ENCODE data around the gene CDPF1. TPM values are rescaled to one million over a fixed set of nuclear protein-coding genes. Genes with fewer than 3 reads are reported as not detected.

The CDPF1 gene
- total RNA-seq, 1 experiment from 2014 or later, result 14.1 TPM

DNA sequence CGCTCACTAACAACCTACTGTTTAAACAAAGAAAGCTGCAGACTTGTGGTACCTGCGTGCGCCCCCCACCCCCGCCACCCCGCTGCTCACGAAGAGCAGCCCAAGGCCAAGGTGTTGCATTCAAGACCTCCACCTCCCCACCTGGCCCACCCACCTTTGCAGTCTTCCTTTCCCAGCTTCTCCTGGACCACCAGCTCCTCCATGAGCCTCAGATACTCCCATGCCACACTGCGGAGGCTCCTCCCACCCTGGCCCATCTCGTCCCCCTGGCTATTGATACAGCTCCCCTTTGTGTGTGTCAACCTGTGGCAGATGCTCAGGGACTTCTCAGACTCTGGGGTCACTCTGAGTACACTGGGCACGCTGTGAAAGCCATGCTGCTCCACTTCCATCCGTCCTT lies 3.9 kb downstream of the CDPF1 start:
- peaks cover 14% of the 10 kb centered on the region for H3K79me2 ChIP-seq (ENCODE audit: low read length)
- no peak for ATAC-seq
- H3K4me3 ChIP-seq (ENCODE audit: low read length), result no peak overlapping the region
- H4K20me1 ChIP-seq (ENCODE audit: low read length), result no peaks in the 10 kb centered on the region
- CTCF ChIA-PET, result no interaction called here
- H3K27ac ChIP-seq (ENCODE audit: low read length), result no peak overlapping the region
- no peaks in the 10 kb centered on the region for H3K27me3 ChIP-seq (ENCODE audit: low read length)
- no peak overlapping the region for H3K4me2 ChIP-seq (ENCODE audit: low read length)
- H3K9me2 ChIP-seq (replicated peaks; ENCODE audit: low read length), result no peaks in the 10 kb centered on the region
- no peaks in the 10 kb centered on the region for H3K9me3 ChIP-seq (ENCODE audit: low read length)
- H3F3A ChIP-seq (ENCODE audit: low read length, unreplicated experiment), result no peaks in the 10 kb centered on the region
- DNase-seq, result no peak
- POLR2A ChIA-PET (ENCODE audit: unreplicated experiment), result interaction anchor here (0.5 kb wide), 1 partner anchor 68 kb away, joined by 4 read pairs; no protein-coding TSS in a partner anchor
- peaks cover 7% of the 10 kb centered on the region for H3K4me1 ChIP-seq (ENCODE audit: insufficient read depth, low read length)
- intact Hi-C loops (cut with micrococcal nuclease), result no loop called here
- BruUV-seq (replicated peaks), result no TSS peak
- H3K9ac ChIP-seq (ENCODE audit: low read length), result no peak overlapping the region
- no peak overlapping the region for H2AFZ ChIP-seq (ENCODE audit: low read length)
- no peaks in the 10 kb centered on the region for H3K36me3 ChIP-seq (ENCODE audit: low read depth, low read length)
- no peak for TF ChIP-seq EZH2 (IDR thresholded peaks at IDR 0.05; ENCODE audit: low read length, unreplicated experiment)
- no peak for TF ChIP-seq CTCF (conservative IDR thresholded peaks at IDR 0.05; ENCODE audit: low read depth, low read length)
- no peak for TF ChIP-seq EZH2phosphoT487 (IDR thresholded peaks at IDR 0.05; ENCODE audit: borderline replicate concordance, low read length)

GRCh38 chr22:46245511-46245910 lies 4.6 kb downstream of the CDPF1 start:
- H3F3A ChIP-seq (ENCODE audit: low read length, unreplicated experiment), result no peaks in the 10 kb centered on the region
- no peak overlapping the region for H3K9ac ChIP-seq (ENCODE audit: low read length)
- no peaks in the 10 kb centered on the region for H3K36me3 ChIP-seq (ENCODE audit: low read depth, low read length)
- no peak overlapping the region for H3K4me2 ChIP-seq (ENCODE audit: low read length)
- ChIA-PET POLR2A (ENCODE audit: unreplicated experiment) (no interaction called here), CTCF (no interaction called here)
- no peaks in the 10 kb centered on the region for H3K9me3 ChIP-seq (ENCODE audit: low read length)
- no peaks in the 10 kb centered on the region for H4K20me1 ChIP-seq (ENCODE audit: low read length)
- DNase-seq (no peak), ATAC-seq (no peak)
- BruUV-seq (replicated peaks), result no TSS peak
- H3K27ac ChIP-seq (ENCODE audit: low read length), result no peak overlapping the region
- intact Hi-C loops (cut with micrococcal nuclease), result no loop called here
- H3K4me3 ChIP-seq (ENCODE audit: low read length), result no peak overlapping the region
- H3K4me1 ChIP-seq (ENCODE audit: insufficient read depth, low read length), result peaks cover under 1% of the 10 kb centered on the region; the same call in 1 of the 2 replicates
- no peak overlapping the region for H2AFZ ChIP-seq (ENCODE audit: low read length)
- no peaks in the 10 kb centered on the region for H3K27me3 ChIP-seq (ENCODE audit: low read length)
- H3K79me2 ChIP-seq (ENCODE audit: low read length), result peaks cover 8% of the 10 kb centered on the region
- no peaks in the 10 kb centered on the region for H3K9me2 ChIP-seq (replicated peaks; ENCODE audit: low read length)
- TF ChIP-seq EZH2phosphoT487 (IDR thresholded peaks at IDR 0.05; ENCODE audit: borderline replicate concordance, low read length) (no peak), EZH2 (IDR thresholded peaks at IDR 0.05; ENCODE audit: low read length, unreplicated experiment) (no peak), CTCF (conservative IDR thresholded peaks at IDR 0.05; ENCODE audit: low read depth, low read length) (no peak)

DNA sequence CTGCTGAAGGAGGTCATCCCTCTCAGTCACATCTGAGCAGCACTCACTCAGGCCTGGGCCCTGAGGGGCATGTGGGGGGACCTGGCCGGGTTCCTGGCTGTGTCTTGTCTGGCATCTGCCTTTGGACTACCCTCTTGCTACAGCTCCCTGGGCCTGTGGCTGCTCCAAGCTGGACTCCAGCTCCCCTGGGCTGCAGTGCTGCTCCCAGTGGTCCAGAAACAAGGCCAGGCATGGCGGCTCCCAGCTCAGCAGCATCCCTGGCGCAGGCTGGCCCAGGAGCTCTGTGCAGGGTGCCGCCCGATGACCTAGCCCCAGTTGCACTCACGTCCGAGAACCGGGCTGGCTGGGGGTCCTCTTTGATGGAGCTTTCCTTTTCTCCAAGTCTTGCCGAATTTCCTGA lies 5.3 kb downstream of the CDPF1 start:
- intact Hi-C loops (cut with micrococcal nuclease), result no loop called here
- H3K9ac ChIP-seq (ENCODE audit: low read length), result no peak overlapping the region
- no peaks in the 10 kb centered on the region for H4K20me1 ChIP-seq (ENCODE audit: low read length)
- TF ChIP-seq EZH2phosphoT487 (IDR thresholded peaks at IDR 0.05; ENCODE audit: borderline replicate concordance, low read length) (no peak), CTCF (conservative IDR thresholded peaks at IDR 0.05; ENCODE audit: low read depth, low read length) (no peak), EZH2 (IDR thresholded peaks at IDR 0.05; ENCODE audit: low read length, unreplicated experiment) (no peak)
- no peak overlapping the region for H3K4me3 ChIP-seq (ENCODE audit: low read length)
- H3K4me2 ChIP-seq (ENCODE audit: low read length), result no peak overlapping the region
- H3K4me1 ChIP-seq (ENCODE audit: insufficient read depth, low read length), result no peaks in the 10 kb centered on the region
- no TSS peak for BruUV-seq (replicated peaks)
- H3F3A ChIP-seq (ENCODE audit: low read length, unreplicated experiment), result no peaks in the 10 kb centered on the region
- POLR2A ChIA-PET (ENCODE audit: unreplicated experiment), result no interaction called here
- no peaks in the 10 kb centered on the region for H3K27me3 ChIP-seq (ENCODE audit: low read length)
- no peak for DNase-seq
- no peaks in the 10 kb centered on the region for H3K36me3 ChIP-seq (ENCODE audit: low read depth, low read length)
- ATAC-seq, result no peak
- 0 out of 2 replicates have a peak, but pooled peaks cover 6% of the 10 kb centered on the region for H3K79me2 ChIP-seq (ENCODE audit: low read length)
- CTCF ChIA-PET, result no interaction called here
- H3K9me2 ChIP-seq (replicated peaks; ENCODE audit: low read length), result no peaks in the 10 kb centered on the region
- H3K27ac ChIP-seq (ENCODE audit: low read length), result no peak overlapping the region
- no peak overlapping the region for H2AFZ ChIP-seq (ENCODE audit: low read length)
- no peaks in the 10 kb centered on the region for H3K9me3 ChIP-seq (ENCODE audit: low read length)
